Measurements from ENCODE around the gene ATG10.

DNA sequence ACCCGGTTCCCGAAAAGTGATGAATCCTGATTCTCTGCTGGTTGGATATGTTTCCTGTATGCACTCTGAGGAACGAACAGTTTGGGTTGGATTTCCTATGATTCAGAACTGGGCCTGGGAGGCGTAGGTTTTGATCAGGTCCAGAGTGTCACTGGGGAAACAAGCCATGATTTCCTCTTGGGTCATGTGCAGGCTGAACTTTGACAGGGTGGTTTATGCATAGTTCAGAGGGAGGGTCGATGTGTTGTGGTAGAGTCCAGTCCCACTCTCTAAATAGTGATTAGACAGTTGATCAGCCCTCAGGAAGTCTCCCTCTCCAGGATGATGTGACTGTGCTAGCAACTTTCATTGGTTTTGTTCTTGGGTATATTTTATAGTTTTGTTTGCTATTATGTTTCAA lies 17.4 kb downstream of the ATG10 start:
- TF ChIP-seq, protein P1, sequence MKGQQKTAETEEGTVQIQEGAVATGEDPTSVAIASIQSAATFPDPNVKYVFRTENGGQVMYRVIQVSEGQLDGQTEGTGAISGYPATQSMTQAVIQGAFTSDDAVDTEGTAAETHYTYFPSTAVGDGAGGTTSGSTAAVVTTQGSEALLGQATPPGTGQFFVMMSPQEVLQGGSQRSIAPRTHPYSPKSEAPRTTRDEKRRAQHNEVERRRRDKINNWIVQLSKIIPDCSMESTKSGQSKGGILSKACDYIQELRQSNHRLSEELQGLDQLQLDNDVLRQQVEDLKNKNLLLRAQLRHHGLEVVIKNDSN (IDR thresholded peaks at IDR 0.05; ENCODE audit: borderline replicate concordance, low read depth): no peak
- TF ChIP-seq EZH2phosphoT487 (IDR thresholded peaks at IDR 0.05; ENCODE audit: borderline replicate concordance, low read depth): no peak
- TF ChIP-seq, protein P2, sequence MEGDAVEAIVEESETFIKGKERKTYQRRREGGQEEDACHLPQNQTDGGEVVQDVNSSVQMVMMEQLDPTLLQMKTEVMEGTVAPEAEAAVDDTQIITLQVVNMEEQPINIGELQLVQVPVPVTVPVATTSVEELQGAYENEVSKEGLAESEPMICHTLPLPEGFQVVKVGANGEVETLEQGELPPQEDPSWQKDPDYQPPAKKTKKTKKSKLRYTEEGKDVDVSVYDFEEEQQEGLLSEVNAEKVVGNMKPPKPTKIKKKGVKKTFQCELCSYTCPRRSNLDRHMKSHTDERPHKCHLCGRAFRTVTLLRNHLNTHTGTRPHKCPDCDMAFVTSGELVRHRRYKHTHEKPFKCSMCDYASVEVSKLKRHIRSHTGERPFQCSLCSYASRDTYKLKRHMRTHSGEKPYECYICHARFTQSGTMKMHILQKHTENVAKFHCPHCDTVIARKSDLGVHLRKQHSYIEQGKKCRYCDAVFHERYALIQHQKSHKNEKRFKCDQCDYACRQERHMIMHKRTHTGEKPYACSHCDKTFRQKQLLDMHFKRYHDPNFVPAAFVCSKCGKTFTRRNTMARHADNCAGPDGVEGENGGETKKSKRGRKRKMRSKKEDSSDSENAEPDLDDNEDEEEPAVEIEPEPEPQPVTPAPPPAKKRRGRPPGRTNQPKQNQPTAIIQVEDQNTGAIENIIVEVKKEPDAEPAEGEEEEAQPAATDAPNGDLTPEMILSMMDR (IDR thresholded peaks at IDR 0.05): no peak
- no peak for TF ChIP-seq FOXM1 (IDR thresholded peaks at IDR 0.05; ENCODE audit: low read depth)
- no peak for TF ChIP-seq POLR2AphosphoS5 (IDR thresholded peaks at IDR 0.05; ENCODE audit: low read depth, low read length)
- TF ChIP-seq RAD21 (IDR thresholded peaks at IDR 0.05; ENCODE audit: low read length): no peak
- TF ChIP-seq TEAD4 (IDR thresholded peaks at IDR 0.05; ENCODE audit: borderline replicate concordance, insufficient read depth): no peak
- TF ChIP-seq YY1 (IDR thresholded peaks at IDR 0.05; ENCODE audit: low read depth): no peak
- TF ChIP-seq RCOR1 (IDR thresholded peaks at IDR 0.05; ENCODE audit: low read length): no peak
- TF ChIP-seq, protein P3, sequence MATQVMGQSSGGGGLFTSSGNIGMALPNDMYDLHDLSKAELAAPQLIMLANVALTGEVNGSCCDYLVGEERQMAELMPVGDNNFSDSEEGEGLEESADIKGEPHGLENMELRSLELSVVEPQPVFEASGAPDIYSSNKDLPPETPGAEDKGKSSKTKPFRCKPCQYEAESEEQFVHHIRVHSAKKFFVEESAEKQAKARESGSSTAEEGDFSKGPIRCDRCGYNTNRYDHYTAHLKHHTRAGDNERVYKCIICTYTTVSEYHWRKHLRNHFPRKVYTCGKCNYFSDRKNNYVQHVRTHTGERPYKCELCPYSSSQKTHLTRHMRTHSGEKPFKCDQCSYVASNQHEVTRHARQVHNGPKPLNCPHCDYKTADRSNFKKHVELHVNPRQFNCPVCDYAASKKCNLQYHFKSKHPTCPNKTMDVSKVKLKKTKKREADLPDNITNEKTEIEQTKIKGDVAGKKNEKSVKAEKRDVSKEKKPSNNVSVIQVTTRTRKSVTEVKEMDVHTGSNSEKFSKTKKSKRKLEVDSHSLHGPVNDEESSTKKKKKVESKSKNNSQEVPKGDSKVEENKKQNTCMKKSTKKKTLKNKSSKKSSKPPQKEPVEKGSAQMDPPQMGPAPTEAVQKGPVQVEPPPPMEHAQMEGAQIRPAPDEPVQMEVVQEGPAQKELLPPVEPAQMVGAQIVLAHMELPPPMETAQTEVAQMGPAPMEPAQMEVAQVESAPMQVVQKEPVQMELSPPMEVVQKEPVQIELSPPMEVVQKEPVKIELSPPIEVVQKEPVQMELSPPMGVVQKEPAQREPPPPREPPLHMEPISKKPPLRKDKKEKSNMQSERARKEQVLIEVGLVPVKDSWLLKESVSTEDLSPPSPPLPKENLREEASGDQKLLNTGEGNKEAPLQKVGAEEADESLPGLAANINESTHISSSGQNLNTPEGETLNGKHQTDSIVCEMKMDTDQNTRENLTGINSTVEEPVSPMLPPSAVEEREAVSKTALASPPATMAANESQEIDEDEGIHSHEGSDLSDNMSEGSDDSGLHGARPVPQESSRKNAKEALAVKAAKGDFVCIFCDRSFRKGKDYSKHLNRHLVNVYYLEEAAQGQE (IDR thresholded peaks at IDR 0.05; ENCODE audit: low read depth, low read length): no peak
- TF ChIP-seq, protein P4, sequence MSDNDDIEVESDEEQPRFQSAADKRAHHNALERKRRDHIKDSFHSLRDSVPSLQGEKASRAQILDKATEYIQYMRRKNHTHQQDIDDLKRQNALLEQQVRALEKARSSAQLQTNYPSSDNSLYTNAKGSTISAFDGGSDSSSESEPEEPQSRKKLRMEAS (IDR thresholded peaks at IDR 0.05; ENCODE audit: low read depth): no peak
- TF ChIP-seq RFX5 (IDR thresholded peaks at IDR 0.05; ENCODE audit: low read length): no peak
- no peak for TF ChIP-seq GABPA (IDR thresholded peaks at IDR 0.05; ENCODE audit: low read depth)
- TF ChIP-seq, protein P5, sequence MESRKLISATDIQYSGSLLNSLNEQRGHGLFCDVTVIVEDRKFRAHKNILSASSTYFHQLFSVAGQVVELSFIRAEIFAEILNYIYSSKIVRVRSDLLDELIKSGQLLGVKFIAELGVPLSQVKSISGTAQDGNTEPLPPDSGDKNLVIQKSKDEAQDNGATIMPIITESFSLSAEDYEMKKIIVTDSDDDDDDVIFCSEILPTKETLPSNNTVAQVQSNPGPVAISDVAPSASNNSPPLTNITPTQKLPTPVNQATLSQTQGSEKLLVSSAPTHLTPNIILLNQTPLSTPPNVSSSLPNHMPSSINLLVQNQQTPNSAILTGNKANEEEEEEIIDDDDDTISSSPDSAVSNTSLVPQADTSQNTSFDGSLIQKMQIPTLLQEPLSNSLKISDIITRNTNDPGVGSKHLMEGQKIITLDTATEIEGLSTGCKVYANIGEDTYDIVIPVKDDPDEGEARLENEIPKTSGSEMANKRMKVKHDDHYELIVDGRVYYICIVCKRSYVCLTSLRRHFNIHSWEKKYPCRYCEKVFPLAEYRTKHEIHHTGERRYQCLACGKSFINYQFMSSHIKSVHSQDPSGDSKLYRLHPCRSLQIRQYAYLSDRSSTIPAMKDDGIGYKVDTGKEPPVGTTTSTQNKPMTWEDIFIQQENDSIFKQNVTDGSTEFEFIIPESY (IDR thresholded peaks at IDR 0.05; ENCODE audit: borderline replicate concordance, low read depth): no peak
